PFSK-1 (cell line): ENCODE results near the gene PARP15.

Source experiments
- FOXP2 ChIP-seq: optimal IDR thresholded peaks from 2 replicates; pipeline ENCODE3; 2011; ENCODE audit warnings: borderline replicate concordance, control low read depth, inconsistent platforms; ENCODE audit not compliant: insufficient read depth; ENCODE audit errors: extremely low read length, extremely low read depth
- POLR2AphosphoS5 ChIP-seq: IDR thresholded peaks from 2 replicates; pipeline ENCODE4 v1.6.1; 2012; ENCODE audit warnings: low read depth, mild to moderate bottlenecking, control low read depth, low read length, moderate library complexity
- SIN3A ChIP-seq: IDR thresholded peaks from 2 replicates; pipeline ENCODE4 v1.6.1; 2012; ENCODE audit warnings: mild to moderate bottlenecking, low read length, moderate library complexity, borderline replicate concordance; ENCODE audit not compliant: insufficient read depth
- TAF1 ChIP-seq: IDR thresholded peaks from 2 replicates; pipeline ENCODE4 v1.6.1; 2012; ENCODE audit warnings: low read length, control low read depth, borderline replicate concordance; ENCODE audit not compliant: insufficient read depth
- TF ChIP-seq, protein P1 (sequence below), 2 experiments: IDR thresholded peaks; 2 replicates each; pipeline versions ENCODE4 v1.6.1 to v1.8.0; 2011 to 2012; ENCODE audit warnings: low read depth in 2 of 2, low read length in 2 of 2, control low read depth in 1 of 2, inconsistent platforms in 1 of 2, mild to moderate bottlenecking in 1 of 2, moderate library complexity in 1 of 2; ENCODE audit not compliant: insufficient read depth in 1 of 2

The PARP15 gene

GRCh38 chr3:122681284-122681973 lies 104.0 kb downstream of the PARP15 start:
- no peak for TF ChIP-seq POLR2AphosphoS5
- no peak for TF ChIP-seq TAF1
- TF ChIP-seq SIN3A: no peak
- TF ChIP-seq, protein P1, sequence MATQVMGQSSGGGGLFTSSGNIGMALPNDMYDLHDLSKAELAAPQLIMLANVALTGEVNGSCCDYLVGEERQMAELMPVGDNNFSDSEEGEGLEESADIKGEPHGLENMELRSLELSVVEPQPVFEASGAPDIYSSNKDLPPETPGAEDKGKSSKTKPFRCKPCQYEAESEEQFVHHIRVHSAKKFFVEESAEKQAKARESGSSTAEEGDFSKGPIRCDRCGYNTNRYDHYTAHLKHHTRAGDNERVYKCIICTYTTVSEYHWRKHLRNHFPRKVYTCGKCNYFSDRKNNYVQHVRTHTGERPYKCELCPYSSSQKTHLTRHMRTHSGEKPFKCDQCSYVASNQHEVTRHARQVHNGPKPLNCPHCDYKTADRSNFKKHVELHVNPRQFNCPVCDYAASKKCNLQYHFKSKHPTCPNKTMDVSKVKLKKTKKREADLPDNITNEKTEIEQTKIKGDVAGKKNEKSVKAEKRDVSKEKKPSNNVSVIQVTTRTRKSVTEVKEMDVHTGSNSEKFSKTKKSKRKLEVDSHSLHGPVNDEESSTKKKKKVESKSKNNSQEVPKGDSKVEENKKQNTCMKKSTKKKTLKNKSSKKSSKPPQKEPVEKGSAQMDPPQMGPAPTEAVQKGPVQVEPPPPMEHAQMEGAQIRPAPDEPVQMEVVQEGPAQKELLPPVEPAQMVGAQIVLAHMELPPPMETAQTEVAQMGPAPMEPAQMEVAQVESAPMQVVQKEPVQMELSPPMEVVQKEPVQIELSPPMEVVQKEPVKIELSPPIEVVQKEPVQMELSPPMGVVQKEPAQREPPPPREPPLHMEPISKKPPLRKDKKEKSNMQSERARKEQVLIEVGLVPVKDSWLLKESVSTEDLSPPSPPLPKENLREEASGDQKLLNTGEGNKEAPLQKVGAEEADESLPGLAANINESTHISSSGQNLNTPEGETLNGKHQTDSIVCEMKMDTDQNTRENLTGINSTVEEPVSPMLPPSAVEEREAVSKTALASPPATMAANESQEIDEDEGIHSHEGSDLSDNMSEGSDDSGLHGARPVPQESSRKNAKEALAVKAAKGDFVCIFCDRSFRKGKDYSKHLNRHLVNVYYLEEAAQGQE (IDR thresholded peaks at IDR 0.05; ENCODE audit: insufficient read depth in 1 of 2, low read depth in 2 of 2, low read length in 2 of 2): no peak
- TF ChIP-seq FOXP2: no peak

DNA sequence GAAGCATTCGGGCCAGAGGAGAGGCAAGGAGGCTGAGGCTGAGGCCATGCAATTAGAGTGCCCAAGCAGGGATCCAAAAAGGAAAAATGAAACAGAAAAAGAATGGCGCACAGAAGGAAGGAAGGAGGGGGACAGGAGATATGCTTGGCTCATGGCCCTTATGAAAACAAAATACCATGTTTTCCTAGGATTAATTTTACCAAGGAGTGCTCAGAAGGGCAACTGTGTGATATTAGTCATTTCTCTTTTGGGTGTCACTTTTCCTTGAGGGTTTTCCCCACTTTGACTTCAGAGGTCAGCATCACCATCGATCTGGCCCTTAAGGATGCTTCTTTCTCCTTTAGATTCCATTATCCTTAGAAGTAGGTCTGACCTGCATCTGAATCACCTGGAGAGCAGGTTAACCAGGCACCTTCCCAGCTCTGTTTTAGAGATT lies 104.5 kb downstream of the PARP15 start:
- no peak for TF ChIP-seq FOXP2
- TF ChIP-seq POLR2AphosphoS5: no peak
- TF ChIP-seq SIN3A: no peak
- TF ChIP-seq, protein P1 (IDR thresholded peaks at IDR 0.05; ENCODE audit: insufficient read depth in 1 of 2, low read depth in 2 of 2, low read length in 2 of 2): no peak
- TF ChIP-seq TAF1: no peak

DNA sequence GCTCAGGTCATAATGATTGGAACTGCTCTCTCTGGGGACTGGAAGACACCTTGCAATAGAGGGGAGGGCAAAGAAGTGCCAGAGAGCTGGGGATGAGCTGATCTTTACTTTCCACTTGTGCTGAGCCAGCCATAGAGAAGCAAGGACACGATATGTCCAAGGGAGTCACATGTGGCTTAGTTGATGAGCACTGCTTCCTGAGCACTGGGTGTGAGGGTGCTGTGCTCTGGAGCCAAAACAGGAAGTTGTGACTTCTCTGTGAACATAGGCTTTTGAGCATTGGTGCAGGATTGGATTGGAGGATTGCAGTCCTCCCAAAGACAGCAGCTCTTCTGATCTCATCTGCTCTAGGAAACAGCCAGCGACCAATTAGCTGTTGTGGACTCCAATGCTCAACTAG lies 109.8 kb downstream of the PARP15 start:
- TF ChIP-seq TAF1 (no peak), POLR2AphosphoS5 (no peak), SIN3A (no peak), FOXP2 (no peak)
- TF ChIP-seq, protein P1 (IDR thresholded peaks at IDR 0.05; ENCODE audit: insufficient read depth in 1 of 2, low read depth in 2 of 2, low read length in 2 of 2): no peak
